Liver (tissue), 9 donors: ENCODE measurements around the gene GMPR2. TPM values are rescaled to one million over a fixed set of nuclear protein-coding genes. Genes with fewer than 3 reads are reported as not detected.

ENCODE experiments used
- DNase-seq: peaks from one replicate; pipeline ENCODE4 v3.0.0-alpha.2; 2017; ENCODE audit warnings: low spot score
- H3K27ac ChIP-seq, 2 donors: one replicate each; pipeline ENCODE4 v1.7.0; 2013; ENCODE audit warnings: inconsistent platforms in 2 of 2, low read length in 2 of 2, control low read depth in 1 of 2, low read depth in 1 of 2, mild to moderate bottlenecking in 1 of 2
- H3K27me3 ChIP-seq, 4 donors: one replicate each; pipeline versions ENCODE4 v1.6.1 to v1.7.0; 2013; ENCODE audit warnings: low read length in 3 of 4, inconsistent platforms in 1 of 4, mild to moderate bottlenecking in 1 of 4, moderate library complexity in 1 of 4; ENCODE audit not compliant: control insufficient read depth in 4 of 4, insufficient read depth in 4 of 4
- H3K36me3 ChIP-seq, 4 donors: one replicate each; pipeline versions ENCODE4 v1.6.1 to v1.7.0; 2013; ENCODE audit warnings: low read length in 3 of 4, mild to moderate bottlenecking in 3 of 4, low read depth in 1 of 4, moderate library complexity in 1 of 4; ENCODE audit not compliant: control insufficient read depth in 4 of 4, insufficient read depth in 3 of 4
- H3K4me1 ChIP-seq, 4 donors: one replicate each; pipeline versions ENCODE4 v1.6.1 to v1.7.0; 2013; ENCODE audit warnings: low read length in 3 of 4, mild to moderate bottlenecking in 3 of 4, moderate library complexity in 1 of 4; ENCODE audit not compliant: control insufficient read depth in 4 of 4, insufficient read depth in 4 of 4
- H3K4me3 ChIP-seq, 3 donors: one replicate each; pipeline versions ENCODE4 v1.6.1 to v1.7.0; 2013; ENCODE audit warnings: low read length in 3 of 3, control low read depth in 1 of 3, low read depth in 1 of 3, mild to moderate bottlenecking in 1 of 3
- H3K9ac ChIP-seq, 2 donors: one replicate each; pipeline ENCODE4 v1.7.0; 2013; ENCODE audit warnings: low read length in 2 of 2, mild to moderate bottlenecking in 2 of 2, moderate library complexity in 2 of 2, control low read depth in 1 of 2, low read depth in 1 of 2
- H3K9me3 ChIP-seq, 4 donors: one replicate each; pipeline versions ENCODE4 v1.6.1 to v1.7.0; 2013; ENCODE audit warnings: low read length in 3 of 4; ENCODE audit not compliant: control insufficient read depth in 4 of 4
- EGR1 ChIP-seq, 2 donors: IDR thresholded peaks; 2 replicates each; pipeline ENCODE4 v1.6.1; 2016 to 2018; ENCODE audit warnings: antibody characterized with exemption in 2 of 2, low read depth in 2 of 2
- FOXA1 ChIP-seq: IDR thresholded peaks from 2 replicates; pipeline ENCODE4 v1.6.1; 2016; ENCODE audit warnings: antibody characterized with exemption
- FOXA2 ChIP-seq: IDR thresholded peaks from 2 replicates; pipeline ENCODE4 v1.6.1; 2016; ENCODE audit warnings: antibody characterized with exemption
- GABPA ChIP-seq, 2 donors: IDR thresholded peaks in 1 of 2; conservative IDR thresholded peaks in 1 of 2; 2 replicates each; pipeline ENCODE4 v1.6.1; 2016; ENCODE audit warnings: antibody characterized with exemption in 2 of 2, mild to moderate bottlenecking in 1 of 2, moderate library complexity in 1 of 2
- HNF4A ChIP-seq, 2 donors: conservative IDR thresholded peaks; 2 replicates each; pipeline ENCODE4 v1.6.1; 2016; ENCODE audit warnings: antibody characterized with exemption in 2 of 2, mild to moderate bottlenecking in 2 of 2
- HNF4G ChIP-seq: IDR thresholded peaks from 2 replicates; pipeline ENCODE4 v1.6.1; 2016; ENCODE audit warnings: antibody characterized with exemption
- JUND ChIP-seq, 2 donors: IDR thresholded peaks; 2 replicates each; pipeline ENCODE4 v1.6.1; 2016; ENCODE audit warnings: antibody characterized with exemption in 2 of 2
- NR2F2 ChIP-seq: IDR thresholded peaks from 2 replicates; pipeline ENCODE4 v1.6.1; 2016; ENCODE audit warnings: antibody characterized with exemption
- RAD21 ChIP-seq, 2 donors: IDR thresholded peaks; 2 replicates each; pipeline ENCODE4 v1.6.1; 2016; ENCODE audit warnings: antibody characterized with exemption in 2 of 2, mild to moderate bottlenecking in 2 of 2
- RXRA ChIP-seq, 2 donors: IDR thresholded peaks; 2 replicates each; pipeline ENCODE4 v1.6.1; 2017 to 2018; ENCODE audit warnings: antibody characterized with exemption in 2 of 2, mild to moderate bottlenecking in 1 of 2
- SP1 ChIP-seq: IDR thresholded peaks from 2 replicates; pipeline ENCODE4 v1.6.1; 2018; ENCODE audit warnings: antibody characterized with exemption, mild to moderate bottlenecking
- TAF1 ChIP-seq: conservative IDR thresholded peaks from 2 replicates; pipeline ENCODE4 v1.6.1; 2016; ENCODE audit warnings: antibody characterized with exemption, mild to moderate bottlenecking
- YY1 ChIP-seq: IDR thresholded peaks from 2 replicates; pipeline ENCODE4 v1.6.1; 2016; ENCODE audit warnings: antibody characterized with exemption, mild to moderate bottlenecking
- WGBS: extraction: QIAGEN DNeasy Blood & Tissue Kit; methylation state at CpG from one replicate; pipeline ENCODE4 v1.1.7; 2013; 5-methylcytosine and 5-hydroxymethylcytosine counted together
- polyA plus RNA-seq, 2 donors: library from polyadenylated mRNA; stranded (reverse) in 1 of 2; unstranded in 1 of 2; fragments of 200-250 nt in 1 of 2; fragments of >200 nt in 1 of 2; fragmentation: Nextera tagmentation in 1 of 2; extraction: Ambion mirVana in 1 of 2; gene quantifications; one replicate each; pipeline versions ENCODE4 v1.2.1 to v1.2.3, GENCODE V29; 2013 to 2015
- total RNA-seq, 2 donors: library from RNA; depleted of rRNA; stranded (reverse); fragments of >200 nt; gene quantifications; one replicate each; pipeline ENCODE4 v1.2.3, GENCODE V29; 2014
- TF ChIP-seq, protein P1 (sequence below): IDR thresholded peaks from 2 replicates; pipeline ENCODE4 v1.6.1; 2016; ENCODE audit warnings: antibody characterized with exemption
- TF ChIP-seq, protein P2 (sequence below): fragments of 150-350 bp; IDR thresholded peaks from 2 replicates; pipeline ENCODE4 v1.5.1; 2017; ENCODE audit warnings: improper control_type of control experiment, low read depth, low read length; ENCODE audit not compliant: missing input control
- TF ChIP-seq, protein P3 (sequence below): IDR thresholded peaks from 2 replicates; pipeline ENCODE4 v1.6.1; 2016; ENCODE audit warnings: antibody characterized with exemption
- TF ChIP-seq, protein P4 (sequence below): IDR thresholded peaks from 2 replicates; pipeline ENCODE4 v1.6.1; 2016; ENCODE audit warnings: antibody characterized with exemption, mild to moderate bottlenecking
- TF ChIP-seq, protein P5 (sequence below): IDR thresholded peaks from 2 replicates; pipeline ENCODE4 v1.6.1; 2016; ENCODE audit warnings: antibody characterized with exemption
- donor health status: healthy.
- donor health status: healthy.
- donor health status: healthy.
- donor health status: healthy.
- donor health status: healthy.

The GMPR2 gene
- total and polyA plus RNA-seq, 4 donors: 28.6 to 42.7 (median 32.4) TPM

DNA sequence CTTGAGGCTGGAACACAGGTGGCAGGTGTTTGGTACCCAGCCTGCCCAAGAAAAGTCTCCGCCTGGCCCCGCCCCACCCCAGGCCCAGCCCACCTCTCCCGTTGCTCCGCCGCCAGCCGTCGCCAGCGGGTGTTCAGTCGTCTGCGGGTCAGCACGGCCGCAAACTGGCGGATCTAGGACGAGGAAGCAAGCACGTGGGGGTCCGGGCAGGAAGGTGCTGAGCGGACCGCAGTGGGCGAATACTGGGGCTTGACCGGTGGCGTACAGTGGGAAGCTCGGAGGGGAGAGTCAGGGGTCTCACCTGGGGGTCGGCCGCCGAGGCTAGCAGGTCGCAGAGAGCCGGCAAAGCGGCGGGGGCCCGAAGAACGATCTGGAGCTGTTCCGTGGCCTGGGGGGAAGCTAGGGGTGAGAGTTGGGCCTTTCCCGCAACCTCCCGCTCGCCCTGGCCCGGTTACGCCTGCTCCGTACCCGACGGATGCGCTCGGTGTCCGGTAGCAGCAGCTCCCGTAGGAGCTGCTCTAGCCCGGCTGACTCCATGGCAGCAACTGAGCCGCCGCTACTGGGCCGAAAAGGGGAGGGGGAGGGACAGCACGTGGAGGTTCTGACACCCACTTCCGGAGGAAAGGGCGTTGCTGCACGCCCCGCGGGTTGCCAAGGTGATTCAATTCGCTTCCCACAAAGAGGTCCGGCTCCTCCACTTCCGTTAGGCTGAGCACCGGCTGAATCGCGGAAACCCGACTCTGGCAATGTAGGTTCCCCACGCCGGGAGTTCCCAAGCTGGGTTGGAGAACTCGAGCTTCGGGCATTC lies 44.3 kb upstream of the GMPR2 start, which contains the start of gene IPO4:
Gene IPO4 (minus strand): TSS at position 566 of the 808 bp plus-strand sequence. CDS start 29 bp downstream, at position 537.
- no peaks in the 10 kb centered on the region for H3K9me3 ChIP-seq
- H3K27me3 ChIP-seq: no peaks in the 10 kb centered on the region
- peak within 1 kb of the TSS; percentile 72 to 84 for H3K27ac ChIP-seq
- peaks cover 11 to 48% (median 22%) of the 10 kb centered on the region in 4 donors for H3K36me3 ChIP-seq
- peak; percentile 87 for DNase-seq
- peaks cover 5 to 19% (median 10%) of the 10 kb centered on the region in 4 donors for H3K4me1 ChIP-seq
- peak within 1 kb of the TSS; percentile 73 to 85 (median 77) for H3K4me3 ChIP-seq
- peak within 1 kb of the TSS in 1 of 2 donors; percentile 50 for H3K9ac ChIP-seq
- under 1% methylated on average over 65 of the region's 65 CpGs for WGBS
- TF ChIP-seq TAF1 (no peak), YY1 (peak; percentile 75), NR2F2 (peak; percentile 77), EGR1 (IDR thresholded peaks at IDR 0.05; ENCODE audit: low read depth in 2 of 2) (no peak), SP1 (peak; percentile 68), RXRA (IDR thresholded peaks at IDR 0.05) (peak; percentile 52 to 70), FOXA1 (peak; percentile 24), RAD21 (IDR thresholded peaks at IDR 0.05) (peak; percentile 46 to 57), JUND (IDR thresholded peaks at IDR 0.05) (no peak), HNF4G (no peak), HNF4A (conservative IDR thresholded peaks at IDR 0.05) (peak; percentile 29 to 36), GABPA (IDR thresholded peaks at IDR 0.05 in 1 of 2, conservative IDR thresholded peaks at IDR 0.05 in 1 of 2) (peak; percentile 99), FOXA2 (no peak)
- TF ChIP-seq, protein P1, sequence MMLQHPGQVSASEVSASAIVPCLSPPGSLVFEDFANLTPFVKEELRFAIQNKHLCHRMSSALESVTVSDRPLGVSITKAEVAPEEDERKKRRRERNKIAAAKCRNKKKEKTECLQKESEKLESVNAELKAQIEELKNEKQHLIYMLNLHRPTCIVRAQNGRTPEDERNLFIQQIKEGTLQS: no peak
- TF ChIP-seq, protein P2, sequence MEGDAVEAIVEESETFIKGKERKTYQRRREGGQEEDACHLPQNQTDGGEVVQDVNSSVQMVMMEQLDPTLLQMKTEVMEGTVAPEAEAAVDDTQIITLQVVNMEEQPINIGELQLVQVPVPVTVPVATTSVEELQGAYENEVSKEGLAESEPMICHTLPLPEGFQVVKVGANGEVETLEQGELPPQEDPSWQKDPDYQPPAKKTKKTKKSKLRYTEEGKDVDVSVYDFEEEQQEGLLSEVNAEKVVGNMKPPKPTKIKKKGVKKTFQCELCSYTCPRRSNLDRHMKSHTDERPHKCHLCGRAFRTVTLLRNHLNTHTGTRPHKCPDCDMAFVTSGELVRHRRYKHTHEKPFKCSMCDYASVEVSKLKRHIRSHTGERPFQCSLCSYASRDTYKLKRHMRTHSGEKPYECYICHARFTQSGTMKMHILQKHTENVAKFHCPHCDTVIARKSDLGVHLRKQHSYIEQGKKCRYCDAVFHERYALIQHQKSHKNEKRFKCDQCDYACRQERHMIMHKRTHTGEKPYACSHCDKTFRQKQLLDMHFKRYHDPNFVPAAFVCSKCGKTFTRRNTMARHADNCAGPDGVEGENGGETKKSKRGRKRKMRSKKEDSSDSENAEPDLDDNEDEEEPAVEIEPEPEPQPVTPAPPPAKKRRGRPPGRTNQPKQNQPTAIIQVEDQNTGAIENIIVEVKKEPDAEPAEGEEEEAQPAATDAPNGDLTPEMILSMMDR: no peak
- TF ChIP-seq, protein P3, sequence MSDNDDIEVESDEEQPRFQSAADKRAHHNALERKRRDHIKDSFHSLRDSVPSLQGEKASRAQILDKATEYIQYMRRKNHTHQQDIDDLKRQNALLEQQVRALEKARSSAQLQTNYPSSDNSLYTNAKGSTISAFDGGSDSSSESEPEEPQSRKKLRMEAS: peak; percentile 100
- TF ChIP-seq, protein P4, sequence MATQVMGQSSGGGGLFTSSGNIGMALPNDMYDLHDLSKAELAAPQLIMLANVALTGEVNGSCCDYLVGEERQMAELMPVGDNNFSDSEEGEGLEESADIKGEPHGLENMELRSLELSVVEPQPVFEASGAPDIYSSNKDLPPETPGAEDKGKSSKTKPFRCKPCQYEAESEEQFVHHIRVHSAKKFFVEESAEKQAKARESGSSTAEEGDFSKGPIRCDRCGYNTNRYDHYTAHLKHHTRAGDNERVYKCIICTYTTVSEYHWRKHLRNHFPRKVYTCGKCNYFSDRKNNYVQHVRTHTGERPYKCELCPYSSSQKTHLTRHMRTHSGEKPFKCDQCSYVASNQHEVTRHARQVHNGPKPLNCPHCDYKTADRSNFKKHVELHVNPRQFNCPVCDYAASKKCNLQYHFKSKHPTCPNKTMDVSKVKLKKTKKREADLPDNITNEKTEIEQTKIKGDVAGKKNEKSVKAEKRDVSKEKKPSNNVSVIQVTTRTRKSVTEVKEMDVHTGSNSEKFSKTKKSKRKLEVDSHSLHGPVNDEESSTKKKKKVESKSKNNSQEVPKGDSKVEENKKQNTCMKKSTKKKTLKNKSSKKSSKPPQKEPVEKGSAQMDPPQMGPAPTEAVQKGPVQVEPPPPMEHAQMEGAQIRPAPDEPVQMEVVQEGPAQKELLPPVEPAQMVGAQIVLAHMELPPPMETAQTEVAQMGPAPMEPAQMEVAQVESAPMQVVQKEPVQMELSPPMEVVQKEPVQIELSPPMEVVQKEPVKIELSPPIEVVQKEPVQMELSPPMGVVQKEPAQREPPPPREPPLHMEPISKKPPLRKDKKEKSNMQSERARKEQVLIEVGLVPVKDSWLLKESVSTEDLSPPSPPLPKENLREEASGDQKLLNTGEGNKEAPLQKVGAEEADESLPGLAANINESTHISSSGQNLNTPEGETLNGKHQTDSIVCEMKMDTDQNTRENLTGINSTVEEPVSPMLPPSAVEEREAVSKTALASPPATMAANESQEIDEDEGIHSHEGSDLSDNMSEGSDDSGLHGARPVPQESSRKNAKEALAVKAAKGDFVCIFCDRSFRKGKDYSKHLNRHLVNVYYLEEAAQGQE: peak; percentile 58
- TF ChIP-seq, protein P5, sequence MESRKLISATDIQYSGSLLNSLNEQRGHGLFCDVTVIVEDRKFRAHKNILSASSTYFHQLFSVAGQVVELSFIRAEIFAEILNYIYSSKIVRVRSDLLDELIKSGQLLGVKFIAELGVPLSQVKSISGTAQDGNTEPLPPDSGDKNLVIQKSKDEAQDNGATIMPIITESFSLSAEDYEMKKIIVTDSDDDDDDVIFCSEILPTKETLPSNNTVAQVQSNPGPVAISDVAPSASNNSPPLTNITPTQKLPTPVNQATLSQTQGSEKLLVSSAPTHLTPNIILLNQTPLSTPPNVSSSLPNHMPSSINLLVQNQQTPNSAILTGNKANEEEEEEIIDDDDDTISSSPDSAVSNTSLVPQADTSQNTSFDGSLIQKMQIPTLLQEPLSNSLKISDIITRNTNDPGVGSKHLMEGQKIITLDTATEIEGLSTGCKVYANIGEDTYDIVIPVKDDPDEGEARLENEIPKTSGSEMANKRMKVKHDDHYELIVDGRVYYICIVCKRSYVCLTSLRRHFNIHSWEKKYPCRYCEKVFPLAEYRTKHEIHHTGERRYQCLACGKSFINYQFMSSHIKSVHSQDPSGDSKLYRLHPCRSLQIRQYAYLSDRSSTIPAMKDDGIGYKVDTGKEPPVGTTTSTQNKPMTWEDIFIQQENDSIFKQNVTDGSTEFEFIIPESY: no peak
